Gastroesophageal sphincter (tissue), 4 donors: ENCODE results near the gene TDO2. TPM values are rescaled to one million over a fixed set of nuclear protein-coding genes. Genes with fewer than 3 reads are reported as not detected.

Experiments used
- ATAC-seq: fragments of 150-250 bp; one replicate; pipeline ENCODE4 v1.9.1; 2016; ENCODE audit warnings: mild to moderate bottlenecking, moderate library complexity
- H3K27ac ChIP-seq, 4 donors: fragments of 200-600 bp; sonication (generic) in 3 of 4; 1 replicate in 3 of 4; 2 replicates in 1 of 4; pipeline ENCODE4 v1.5.1; 2016 to 2019
- H3K27me3 ChIP-seq: fragments of 200-600 bp; sonication (generic); one replicate; pipeline ENCODE4 v1.5.1; 2019
- H3K36me3 ChIP-seq, 2 donors: fragments of 200-600 bp; sonication (generic); one replicate each; pipeline ENCODE4 v1.5.1; 2019; ENCODE audit warnings: control low read depth in 1 of 2
- H3K4me1 ChIP-seq, 3 donors: fragments of 200-600 bp; sonication (generic); 1 replicate in 2 of 3; 2 replicates in 1 of 3; pipeline ENCODE4 v1.5.1; 2016 to 2019; ENCODE audit warnings: control low read depth in 2 of 3
- H3K4me3 ChIP-seq, 2 donors: fragments of 200-600 bp; sonication (generic); one replicate each; pipeline ENCODE4 v1.5.1; 2019; ENCODE audit warnings: mild to moderate bottlenecking in 1 of 2, moderate library complexity in 1 of 2
- H3K9me3 ChIP-seq, 3 donors: fragments of 200-600 bp; sonication (generic); one replicate each; pipeline ENCODE4 v1.5.1; 2017 to 2019; ENCODE audit warnings: control low read depth in 2 of 3
- EP300 ChIP-seq: sonication (generic); formaldehyde crosslinking; IDR thresholded peaks from one replicate; pipeline ENCODE4 v1.6.1; 2017; ENCODE audit warnings: antibody characterized with exemption, mild to moderate bottlenecking
- POLR2A ChIP-seq, 2 donors: fragments of 450-650 bp; IDR thresholded peaks; one replicate each; pipeline ENCODE4 v1.6.1; 2017; ENCODE audit warnings: antibody characterized with exemption in 2 of 2, mild to moderate bottlenecking in 2 of 2, moderate library complexity in 1 of 2
- POLR2AphosphoS5 ChIP-seq: sonication (generic); formaldehyde crosslinking; IDR thresholded peaks from one replicate; pipeline ENCODE4 v1.6.1; 2017; ENCODE audit warnings: antibody characterized with exemption
- WGBS, 2 donors: methylation state at CpG; one replicate each; pipeline ENCODE4 v1.1.5; 2018; ENCODE audit warnings: low coverage in 1 of 2; 5-methylcytosine and 5-hydroxymethylcytosine counted together
- total RNA-seq, 4 donors: library from RNA; depleted of rRNA; stranded (reverse); fragments of >200 nt; gene quantifications; one replicate each; pipeline ENCODE4 v1.1.0, GENCODE V29; 2016
- TF ChIP-seq, protein P1 (sequence below), 4 experiments: fragments of 200-600 bp in 2 of 4; fragments of 450-650 bp in 2 of 4; sonication (generic) in 1 of 4; IDR thresholded peaks; one replicate each; pipeline ENCODE4 v1.5.1; 2017 to 2019; ENCODE audit warnings: antibody characterized with exemption in 4 of 4, mild to moderate bottlenecking in 2 of 4, moderate library complexity in 2 of 4

The TDO2 gene
- total RNA-seq, 4 donors from 2014 or later: 0.08 TPM; not detected in 3

DNA sequence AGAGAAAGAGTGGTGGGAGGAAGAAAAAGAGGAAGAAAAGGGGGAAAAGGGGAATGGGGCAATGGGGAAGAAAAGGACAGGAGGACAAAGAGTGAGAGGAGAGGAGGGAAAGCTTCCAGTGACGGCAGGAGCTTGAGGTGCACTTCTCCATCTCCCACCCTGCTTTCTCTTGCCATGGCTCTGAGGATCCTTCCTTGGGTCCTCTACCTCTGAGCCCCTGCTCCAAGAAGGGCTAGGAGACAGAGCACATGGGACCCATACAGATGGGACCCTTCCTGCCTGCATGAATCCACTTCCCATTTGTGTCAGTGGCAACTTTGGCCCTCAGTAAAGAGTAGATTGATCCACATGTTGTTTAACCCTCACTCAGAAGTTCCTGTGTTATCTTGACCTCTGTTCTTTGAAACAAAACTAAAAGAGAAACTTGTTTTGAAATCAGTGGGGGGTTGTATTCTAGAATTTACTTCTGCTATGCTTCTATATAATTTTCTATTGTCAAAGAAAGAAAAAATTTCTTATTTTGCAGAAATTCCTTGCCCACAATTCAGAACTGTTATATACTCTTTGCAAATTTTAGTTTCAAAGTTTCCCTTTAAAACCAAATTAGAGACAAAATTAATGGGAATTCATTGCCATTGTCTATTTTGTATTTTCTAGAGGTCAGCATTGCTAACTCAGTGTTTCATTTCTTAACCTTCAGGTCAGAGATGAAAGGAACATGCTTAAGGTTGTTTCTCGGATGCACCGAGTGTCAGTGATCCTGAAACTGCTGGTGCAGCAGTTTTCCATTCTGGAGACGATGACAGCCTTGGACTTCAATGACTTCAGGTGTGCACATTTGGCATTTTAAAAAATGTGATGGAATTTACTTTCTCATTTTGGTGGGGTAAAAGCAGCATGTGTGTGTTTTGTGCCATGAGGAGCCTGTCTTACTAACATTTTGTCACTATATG, 5.0 kb downstream of the TDO2 start:
- Histone ChIP-seq H3K36me3 (no peaks in the 10 kb centered on the region), H3K27me3 (no peaks in the 10 kb centered on the region), H3K9me3 (no peaks in the 10 kb centered on the region), H3K27ac (no peak overlapping the region), H3K4me1 (no peaks in the 10 kb centered on the region), H3K4me3 (no peak overlapping the region)
- TF ChIP-seq EP300 (no peak), POLR2AphosphoS5 (no peak), POLR2A (IDR thresholded peaks at IDR 0.05) (no peak)
- TF ChIP-seq, protein P1, sequence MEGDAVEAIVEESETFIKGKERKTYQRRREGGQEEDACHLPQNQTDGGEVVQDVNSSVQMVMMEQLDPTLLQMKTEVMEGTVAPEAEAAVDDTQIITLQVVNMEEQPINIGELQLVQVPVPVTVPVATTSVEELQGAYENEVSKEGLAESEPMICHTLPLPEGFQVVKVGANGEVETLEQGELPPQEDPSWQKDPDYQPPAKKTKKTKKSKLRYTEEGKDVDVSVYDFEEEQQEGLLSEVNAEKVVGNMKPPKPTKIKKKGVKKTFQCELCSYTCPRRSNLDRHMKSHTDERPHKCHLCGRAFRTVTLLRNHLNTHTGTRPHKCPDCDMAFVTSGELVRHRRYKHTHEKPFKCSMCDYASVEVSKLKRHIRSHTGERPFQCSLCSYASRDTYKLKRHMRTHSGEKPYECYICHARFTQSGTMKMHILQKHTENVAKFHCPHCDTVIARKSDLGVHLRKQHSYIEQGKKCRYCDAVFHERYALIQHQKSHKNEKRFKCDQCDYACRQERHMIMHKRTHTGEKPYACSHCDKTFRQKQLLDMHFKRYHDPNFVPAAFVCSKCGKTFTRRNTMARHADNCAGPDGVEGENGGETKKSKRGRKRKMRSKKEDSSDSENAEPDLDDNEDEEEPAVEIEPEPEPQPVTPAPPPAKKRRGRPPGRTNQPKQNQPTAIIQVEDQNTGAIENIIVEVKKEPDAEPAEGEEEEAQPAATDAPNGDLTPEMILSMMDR (IDR thresholded peaks at IDR 0.05): no peak
- no peak for ATAC-seq
- whole genome bisulfite sequencing, 2 donors: 83 to 89% methylated on average over 1 to 4 of the region's 4 CpGs

DNA sequence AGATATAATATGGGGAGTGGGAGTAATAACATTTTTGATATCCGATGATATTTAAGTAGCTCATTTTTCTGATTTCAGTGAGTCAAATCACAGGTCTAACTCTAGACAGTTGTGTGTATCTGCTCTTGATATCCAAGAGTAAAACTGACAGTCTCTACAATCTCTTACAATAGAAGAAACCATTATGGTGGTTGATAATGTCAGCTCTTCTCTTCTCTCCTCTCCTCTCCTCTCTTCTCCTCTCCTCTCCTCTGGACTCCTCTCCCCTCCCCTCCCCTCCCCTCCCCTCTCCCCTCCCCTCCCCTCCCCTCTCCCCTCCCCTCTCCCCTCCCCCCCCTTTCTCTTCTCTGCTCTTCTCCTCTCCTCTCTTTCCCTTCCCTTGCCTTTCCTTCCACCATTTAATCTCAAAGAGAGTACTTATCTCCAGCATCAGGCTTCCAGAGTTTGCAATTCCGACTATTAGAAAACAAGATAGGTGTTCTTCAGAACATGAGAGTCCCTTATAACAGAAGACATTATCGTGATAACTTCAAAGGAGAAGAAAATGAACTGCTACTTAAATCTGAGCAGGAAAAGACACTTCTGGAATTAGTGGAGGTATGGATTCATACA, 6.2 kb downstream of the TDO2 start:
- Histone ChIP-seq H3K4me3 (no peak overlapping the region), H3K4me1 (no peaks in the 10 kb centered on the region), H3K36me3 (no peaks in the 10 kb centered on the region), H3K9me3 (no peaks in the 10 kb centered on the region), H3K27me3 (no peaks in the 10 kb centered on the region), H3K27ac (no peak overlapping the region)
- ATAC-seq: no peak
- 85 to 89% methylated on average over 2 to 3 of the region's 3 CpGs for WGBS, 2 donors
- no peak for TF ChIP-seq POLR2A (IDR thresholded peaks at IDR 0.05)
- TF ChIP-seq, protein P1 (IDR thresholded peaks at IDR 0.05): no peak
- TF ChIP-seq POLR2AphosphoS5: no peak
- TF ChIP-seq EP300: no peak

DNA sequence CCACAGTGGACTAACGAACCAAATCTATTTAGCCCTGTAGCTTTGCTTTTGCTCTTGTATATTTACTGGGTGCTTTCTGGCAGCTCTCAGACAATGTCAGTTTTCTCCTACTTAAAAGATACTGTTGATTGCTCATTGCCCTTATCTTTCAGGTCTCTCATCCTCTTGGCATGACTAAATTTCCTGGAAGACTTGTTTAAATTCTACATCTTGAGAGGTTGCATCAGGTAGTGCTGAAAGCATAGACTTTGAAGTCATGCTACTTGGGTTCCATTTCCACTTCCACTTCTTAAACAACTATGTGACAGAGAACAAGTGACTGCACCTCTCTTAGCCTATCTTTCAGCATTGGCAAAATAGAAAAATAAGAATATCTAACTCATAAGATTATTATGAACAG, 8.4 kb downstream of the TDO2 start:
- no peak overlapping the region for H3K4me3 ChIP-seq
- WGBS, 2 donors: 85 to 92% methylated on average over 1 of the region's 1 CpG
- TF ChIP-seq POLR2AphosphoS5: no peak
- TF ChIP-seq POLR2A (IDR thresholded peaks at IDR 0.05): no peak
- TF ChIP-seq, protein P1 (IDR thresholded peaks at IDR 0.05): no peak
- no peak overlapping the region for H3K27ac ChIP-seq
- no peaks in the 10 kb centered on the region for H3K27me3 ChIP-seq
- no peak for ATAC-seq
- no peaks in the 10 kb centered on the region for H3K36me3 ChIP-seq
- no peaks in the 10 kb centered on the region for H3K4me1 ChIP-seq
- no peaks in the 10 kb centered on the region for H3K9me3 ChIP-seq

DNA sequence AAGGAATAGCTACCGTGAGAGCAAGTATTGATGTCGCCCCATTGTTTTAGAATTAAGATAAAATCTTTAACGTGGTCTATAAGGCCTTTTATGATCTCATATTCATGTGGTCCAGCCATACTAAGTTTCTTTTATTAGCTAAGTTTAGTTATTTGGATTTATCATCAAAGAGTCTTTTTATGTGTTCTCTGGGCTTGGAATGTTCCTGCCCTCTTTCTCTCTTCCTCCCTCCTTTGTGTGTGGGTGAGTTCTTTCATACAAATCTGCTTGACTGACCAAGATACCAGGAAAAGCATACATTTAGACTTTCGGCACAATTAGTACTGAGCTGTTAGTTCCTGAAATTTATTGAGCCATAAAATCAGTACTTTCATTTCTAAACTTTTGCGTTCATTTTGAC, 11.3 kb downstream of the TDO2 start:
- Histone ChIP-seq H3K4me1 (no peaks in the 10 kb centered on the region), H3K36me3 (no peaks in the 10 kb centered on the region), H3K4me3 (no peak overlapping the region), H3K27ac (no peak overlapping the region), H3K9me3 (no peaks in the 10 kb centered on the region), H3K27me3 (no peaks in the 10 kb centered on the region)
- TF ChIP-seq EP300 (no peak), POLR2A (IDR thresholded peaks at IDR 0.05) (no peak), POLR2AphosphoS5 (no peak)
- TF ChIP-seq, protein P1 (IDR thresholded peaks at IDR 0.05): no peak
- no peak for ATAC-seq
- 47 to 60% methylated on average over 5 of the region's 5 CpGs for WGBS, 2 donors
